Measurements from ENCODE around the gene NHLRC3. TPM values are rescaled to one million over a fixed set of nuclear protein-coding genes. Genes with fewer than 3 reads are reported as not detected.
A peak's percentile ranks its signal among the peaks of the same experiment; 100 is the strongest.

Gene NHLRC3
- total and polyA plus RNA-seq, 9 of the 15 experiments (the other 6 are each of a cell fraction or from before 2014, with no cell fraction given) = 5.5 to 15.3 (median 9.0) TPM

GRCh38 chr13:39037880-39038568 lies at the start of gene NHLRC3, which contains the start of gene PROSER1 (continued):
- no peak for TF ChIP-seq ZNF184 (CRISPR knock-in tag; IDR thresholded peaks at IDR 0.05)
- TF ChIP-seq MCM7 (IDR thresholded peaks at IDR 0.05) = no peak
- TF ChIP-seq NRF1 (conservative IDR thresholded peaks at IDR 0.05 in 1 of 2, IDR thresholded peaks at IDR 0.05 in 1 of 2) = peak in 1 of 2 experiments; percentile 33; a peak in 1 of 4 replicates
- no peak for TF ChIP-seq CLOCK (CRISPR knock-in tag; IDR thresholded peaks at IDR 0.05; ENCODE audit: borderline replicate concordance)
- TF ChIP-seq, protein P1, sequence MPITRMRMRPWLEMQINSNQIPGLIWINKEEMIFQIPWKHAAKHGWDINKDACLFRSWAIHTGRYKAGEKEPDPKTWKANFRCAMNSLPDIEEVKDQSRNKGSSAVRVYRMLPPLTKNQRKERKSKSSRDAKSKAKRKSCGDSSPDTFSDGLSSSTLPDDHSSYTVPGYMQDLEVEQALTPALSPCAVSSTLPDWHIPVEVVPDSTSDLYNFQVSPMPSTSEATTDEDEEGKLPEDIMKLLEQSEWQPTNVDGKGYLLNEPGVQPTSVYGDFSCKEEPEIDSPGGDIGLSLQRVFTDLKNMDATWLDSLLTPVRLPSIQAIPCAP (CRISPR knock-in tag; IDR thresholded peaks at IDR 0.05; ENCODE audit: borderline replicate concordance) = no peak
- no peak for TF ChIP-seq ZNF695 (CRISPR knock-in tag; IDR thresholded peaks at IDR 0.05)
- no peak for TF ChIP-seq RBM14 (IDR thresholded peaks at IDR 0.05; ENCODE audit: borderline replicate concordance, insufficient read depth, low read depth, low read length)
- no peak for TF ChIP-seq RBM15 (IDR thresholded peaks at IDR 0.05; ENCODE audit: insufficient read depth, low read length)
- TF ChIP-seq ZNF311 (CRISPR knock-in tag; IDR thresholded peaks at IDR 0.05) = no peak
- peak; percentile 13 for TF ChIP-seq ASH1L (IDR thresholded peaks at IDR 0.05; ENCODE audit: borderline replicate concordance, low read depth, partially characterized antibody)
- TF ChIP-seq CBX1 (IDR thresholded peaks at IDR 0.05; ENCODE audit: low read depth) = no peak
- TF ChIP-seq CEBPB (tag; IDR thresholded peaks at IDR 0.05) = no peak
- TF ChIP-seq RBM25 (IDR thresholded peaks at IDR 0.05; ENCODE audit: low read depth, low read length, severe bottlenecking) = no peak
- TF ChIP-seq JUND (IDR thresholded peaks at IDR 0.05; ENCODE audit: borderline replicate concordance, low read depth, low read length) = 0 out of 2 replicates have a peak, but pooled peaks have one; percentile 7
- no peak for TF ChIP-seq JUND (tag; IDR thresholded peaks at IDR 0.05; ENCODE audit: borderline replicate concordance, low read depth, low read length)
- TF ChIP-seq, protein P2, sequence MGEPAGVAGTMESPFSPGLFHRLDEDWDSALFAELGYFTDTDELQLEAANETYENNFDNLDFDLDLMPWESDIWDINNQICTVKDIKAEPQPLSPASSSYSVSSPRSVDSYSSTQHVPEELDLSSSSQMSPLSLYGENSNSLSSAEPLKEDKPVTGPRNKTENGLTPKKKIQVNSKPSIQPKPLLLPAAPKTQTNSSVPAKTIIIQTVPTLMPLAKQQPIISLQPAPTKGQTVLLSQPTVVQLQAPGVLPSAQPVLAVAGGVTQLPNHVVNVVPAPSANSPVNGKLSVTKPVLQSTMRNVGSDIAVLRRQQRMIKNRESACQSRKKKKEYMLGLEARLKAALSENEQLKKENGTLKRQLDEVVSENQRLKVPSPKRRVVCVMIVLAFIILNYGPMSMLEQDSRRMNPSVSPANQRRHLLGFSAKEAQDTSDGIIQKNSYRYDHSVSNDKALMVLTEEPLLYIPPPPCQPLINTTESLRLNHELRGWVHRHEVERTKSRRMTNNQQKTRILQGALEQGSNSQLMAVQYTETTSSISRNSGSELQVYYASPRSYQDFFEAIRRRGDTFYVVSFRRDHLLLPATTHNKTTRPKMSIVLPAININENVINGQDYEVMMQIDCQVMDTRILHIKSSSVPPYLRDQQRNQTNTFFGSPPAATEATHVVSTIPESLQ (CRISPR knock-in tag; IDR thresholded peaks at IDR 0.05) = no peak
- no peak for TF ChIP-seq STAT5A (IDR thresholded peaks at IDR 0.05; ENCODE audit: borderline replicate concordance, low read length)
- TF ChIP-seq ZNF316 (IDR thresholded peaks at IDR 0.05) = no peak
- TF ChIP-seq YBX1 (IDR thresholded peaks at IDR 0.05) = no peak
- TF ChIP-seq RFX5 (IDR thresholded peaks at IDR 0.05; ENCODE audit: low read depth, low read length) = no peak
- TF ChIP-seq SIX5 (IDR thresholded peaks at IDR 0.05; ENCODE audit: borderline replicate concordance in 1 of 2, insufficient read depth in 1 of 2, low read depth in 1 of 2, low read length in 2 of 2) = 0 out of 4 replicates have a peak, but pooled peaks of 1 of the 2 experiments have one; percentile 17
- no peak for TF ChIP-seq BMI1 (IDR thresholded peaks at IDR 0.05; ENCODE audit: low read length)
- no peak for TF ChIP-seq NR2C1 (IDR thresholded peaks at IDR 0.05)
- TF ChIP-seq NR2C1 (tag; IDR thresholded peaks at IDR 0.05) = no peak
- no peak for TF ChIP-seq ARID2 (IDR thresholded peaks at IDR 0.05)
